Activated gamma-delta T cell (primary cell): ENCODE measurements around the gene EIPR1.
A peak's percentile ranks its signal among the peaks of the same experiment; 100 is the strongest.
"Not testable (repeated sequence)": the region's sequence is repeated elsewhere in the genome, so short reads cannot be mapped to it uniquely, and the experiment has no call there.

Experiments used
- DNase-seq: peaks from one replicate; lab custom pipeline; 2025; lab: John Stamatoyannopoulos, UW

The EIPR1 gene

GRCh38 chr2:3403587-3404334 is 26.1 kb upstream of the EIPR1 start:
- DNase-seq: no peak

DNA sequence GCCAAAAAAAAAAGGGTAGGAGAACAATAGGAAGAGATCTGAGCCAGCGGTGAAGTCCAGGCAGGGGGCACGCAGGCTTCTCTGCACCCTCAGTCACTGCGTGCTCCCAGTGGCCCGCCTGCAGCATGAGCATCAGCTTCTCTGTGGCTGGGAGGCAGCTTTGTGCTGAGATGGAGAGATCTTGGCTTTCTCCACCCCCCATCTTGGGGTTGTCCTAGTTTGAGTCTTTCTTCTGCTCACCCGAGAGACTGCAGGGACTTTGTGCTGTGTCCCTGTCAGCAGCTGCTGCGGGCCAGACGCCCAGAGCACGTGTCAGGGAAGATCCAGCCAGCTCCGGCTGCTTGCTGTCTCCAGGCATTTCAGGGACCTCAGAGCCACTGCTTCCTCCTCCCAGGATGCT is 22.2 kb upstream of the EIPR1 start:
- no peak for DNase-seq

DNA sequence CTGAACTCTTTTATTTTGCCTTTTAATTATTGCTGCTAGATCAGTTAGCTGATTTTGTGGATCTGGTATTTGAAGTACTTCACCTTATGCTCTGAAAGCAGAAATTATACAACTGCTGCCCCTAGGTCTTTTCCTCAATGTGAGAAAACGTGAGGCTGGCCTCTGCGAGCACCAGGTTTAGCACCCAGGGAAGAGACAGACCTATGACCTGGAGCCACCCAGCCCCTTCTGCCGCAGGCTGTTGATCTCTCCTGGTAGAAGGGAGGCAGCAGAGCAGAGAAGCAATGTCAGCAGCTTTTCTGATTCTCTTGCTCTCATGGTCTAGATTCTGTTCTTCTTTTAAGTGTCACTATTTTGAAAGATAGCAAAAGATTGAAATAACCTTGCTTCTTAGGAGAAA is 21.8 kb upstream of the EIPR1 start:
- no peak for DNase-seq

DNA sequence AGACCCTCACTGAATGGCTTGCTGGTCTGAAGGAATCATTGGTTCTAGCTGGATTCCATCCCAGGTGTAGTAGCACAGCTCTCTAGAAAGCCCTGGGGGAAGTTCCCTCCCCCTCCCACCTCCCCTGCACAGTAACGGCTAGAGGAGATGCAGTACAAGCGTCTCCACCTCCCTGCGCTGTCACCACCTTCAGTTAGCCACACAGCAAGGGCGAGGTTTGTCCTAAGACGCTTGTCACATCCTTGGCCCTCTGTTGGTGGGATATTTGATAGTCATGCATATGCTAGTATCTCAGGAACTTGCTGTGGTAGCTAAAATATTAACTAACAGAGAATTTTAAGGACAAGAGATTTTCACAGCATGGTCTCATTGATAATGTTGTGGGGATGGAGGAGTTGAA is 21.2 kb upstream of the EIPR1 start:
- no peak for DNase-seq

GRCh38 chr2:3396920-3397559 is 19.4 kb upstream of the EIPR1 start:
- no peak for DNase-seq

- no peak for DNase-seq
These were observed 14.6 kb upstream of the EIPR1 start for GRCh38 chr2:3392216-3392615.

GRCh38 chr2:3390041-3390440 is 12.4 kb upstream of the EIPR1 start:
- DNase-seq: no peak

DNA sequence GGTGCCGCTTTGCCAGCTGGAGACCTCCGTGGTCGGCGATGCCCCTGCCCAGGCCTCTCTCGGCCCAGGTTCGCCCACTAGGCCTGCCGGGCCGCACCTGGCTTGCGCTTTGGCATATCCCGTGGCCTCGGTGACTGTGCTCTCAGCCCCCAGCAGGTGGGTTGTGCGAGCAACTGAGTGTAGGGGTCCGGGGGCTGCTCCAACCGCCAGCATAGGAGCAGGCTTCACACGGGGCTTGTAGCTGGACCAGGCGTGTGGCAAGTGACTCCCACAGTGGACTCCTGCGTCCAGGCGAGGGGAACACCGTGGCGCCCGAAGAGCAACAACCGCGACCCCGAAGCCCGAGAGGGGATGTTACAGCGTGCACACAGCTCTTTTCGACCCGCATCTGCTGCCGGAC is 11.6 kb upstream of the EIPR1 start:
- no peak for DNase-seq

- no peak for DNase-seq
These were observed 10.8 kb upstream of the EIPR1 start for GRCh38 chr2:3388412-3388738.

DNA sequence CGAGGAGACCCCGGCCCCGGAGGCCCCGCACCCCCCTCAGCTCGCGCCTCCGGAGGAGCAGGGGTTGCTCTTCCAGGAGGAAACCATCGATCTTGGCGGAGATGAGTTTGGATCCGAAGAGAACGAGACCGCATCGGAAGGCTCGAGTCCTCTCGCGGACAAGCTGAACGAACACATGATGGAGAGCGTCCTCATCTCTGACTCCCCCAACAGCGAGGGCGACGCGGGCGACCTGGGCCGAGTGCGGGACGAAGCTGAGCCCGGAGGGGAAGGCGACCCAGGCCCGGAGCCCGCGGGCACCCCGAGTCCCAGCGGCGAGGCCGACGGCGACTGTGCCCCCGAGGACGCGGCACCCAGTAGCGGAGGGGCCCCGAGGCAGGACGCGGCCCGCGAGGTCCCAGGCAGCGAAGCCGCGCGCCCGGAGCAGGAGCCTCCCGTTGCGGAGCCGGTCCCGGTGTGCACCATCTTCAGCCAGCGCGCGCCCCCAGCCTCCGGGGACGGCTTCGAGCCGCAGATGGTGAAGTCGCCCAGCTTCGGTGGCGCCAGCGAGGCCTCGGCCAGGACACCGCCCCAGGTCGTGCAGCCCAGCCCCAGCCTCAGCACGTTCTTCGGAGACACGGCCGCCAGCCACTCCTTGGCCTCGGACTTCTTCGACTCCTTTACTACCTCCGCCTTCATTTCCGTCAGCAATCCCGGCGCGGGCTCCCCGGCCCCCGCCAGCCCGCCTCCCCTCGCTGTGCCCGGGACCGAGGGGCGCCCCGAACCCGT is 10.2 kb upstream of the EIPR1 start:
- no peak for DNase-seq

DNA sequence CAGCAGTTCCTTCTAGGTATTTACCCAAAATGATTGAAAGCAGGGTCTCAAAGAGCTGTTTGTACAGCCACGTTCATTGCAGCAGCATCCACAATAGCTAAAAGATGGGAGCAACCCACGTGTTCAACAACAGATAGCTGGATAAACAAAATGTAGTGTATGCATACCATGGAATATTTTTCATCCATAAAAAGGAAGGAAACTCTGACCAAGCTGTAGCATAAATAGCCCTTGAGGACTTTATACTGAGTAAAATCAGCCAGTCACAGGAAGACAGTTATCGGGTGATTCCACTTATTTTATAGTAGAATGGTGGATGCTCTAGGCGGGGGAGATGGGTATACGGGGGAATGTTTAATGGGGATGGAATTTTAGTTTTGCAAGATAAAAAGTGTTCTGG is 9.4 kb upstream of the EIPR1 start:
- no peak for DNase-seq

DNA sequence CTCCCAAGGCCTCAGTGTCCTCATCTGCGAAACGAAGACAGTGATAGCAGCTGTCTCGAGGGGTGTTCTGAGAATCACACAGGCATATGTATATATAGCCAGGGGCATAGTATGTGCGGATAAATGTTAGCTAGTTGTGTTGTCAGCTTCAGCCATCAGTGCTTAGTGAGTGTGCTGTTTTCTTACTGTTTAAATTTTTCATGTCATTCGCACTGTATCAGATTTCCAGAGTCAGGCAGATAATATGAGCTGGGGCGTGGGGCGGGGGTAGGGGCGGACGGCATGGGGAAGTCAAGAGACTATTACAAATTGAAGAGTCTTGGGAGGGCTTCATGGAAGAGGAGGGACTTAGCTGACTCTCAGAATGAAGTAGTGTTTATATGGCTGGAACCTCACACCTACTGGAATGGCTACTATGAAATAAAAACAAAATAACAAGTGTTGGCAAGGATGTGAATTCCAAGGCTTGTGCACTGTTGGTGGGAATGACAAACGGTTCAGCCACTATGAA is 8.9 kb upstream of the EIPR1 start:
- no peak for DNase-seq

DNA sequence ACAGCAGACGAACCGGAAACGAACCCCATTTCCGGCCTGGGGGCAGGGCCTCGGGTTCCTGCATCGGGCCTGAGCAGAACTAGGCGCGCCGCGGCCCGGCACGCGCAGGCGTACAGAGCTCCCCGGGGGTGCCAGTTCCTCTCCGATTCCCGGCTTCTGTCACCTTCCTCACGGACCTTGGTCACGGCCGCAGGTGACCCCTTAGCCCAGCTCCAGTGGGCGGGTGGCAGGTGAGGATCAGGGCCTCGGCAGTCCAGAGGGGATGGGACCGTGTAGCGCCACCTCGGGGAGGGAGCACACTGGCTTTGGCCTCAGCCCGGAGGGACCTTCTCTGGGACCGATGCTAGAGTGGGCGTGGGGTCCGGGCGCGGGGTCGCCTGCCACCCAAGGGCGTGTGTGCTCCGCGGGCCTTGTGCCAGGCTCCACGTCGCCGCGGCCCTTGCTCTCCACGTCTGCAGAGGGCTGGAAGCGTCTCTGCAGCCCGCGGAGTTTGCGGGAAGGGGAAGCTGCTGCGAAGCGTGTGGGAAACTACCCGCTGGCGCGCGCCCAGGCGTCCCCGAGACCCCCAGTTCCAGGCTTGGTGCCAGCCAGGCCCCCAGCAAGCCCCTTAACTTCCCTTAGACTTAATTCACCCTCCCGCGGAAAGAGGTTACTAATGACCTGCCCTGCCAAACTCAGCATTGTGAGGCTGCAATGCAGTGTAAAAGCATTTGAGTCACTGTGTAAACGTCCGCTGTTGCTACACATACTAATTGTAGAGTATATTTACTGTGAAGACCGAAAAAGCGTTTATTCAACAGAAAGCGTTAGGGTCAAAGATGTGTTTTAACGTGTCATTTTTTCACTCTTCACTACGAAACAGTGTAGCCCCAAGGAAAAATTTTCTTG is 2.3 kb upstream of the EIPR1 start, which contains the start of gene TRAPPC12:
TRAPPC12 (plus strand) TSS at position 48 of the 888 bp plus-strand sequence. CDS start 7,930 bp downstream, outside the sequence.
- peak; percentile 81 for DNase-seq

DNA sequence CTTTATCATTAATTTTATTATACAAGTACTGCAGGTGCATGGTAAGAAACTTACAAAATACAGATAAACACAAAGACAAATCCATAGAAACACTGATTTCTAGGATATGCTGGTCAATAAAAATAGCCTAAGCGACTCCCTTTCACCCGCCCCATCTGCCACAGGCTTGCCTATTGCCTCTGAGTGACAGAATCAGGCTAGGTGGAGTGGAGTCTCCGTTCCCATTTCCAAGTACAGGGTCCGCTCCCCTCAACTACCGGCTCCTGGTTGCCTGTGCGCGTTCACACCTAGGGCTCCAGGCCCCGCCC is 1.7 kb upstream of the EIPR1 start:
- no peak for DNase-seq

DNA sequence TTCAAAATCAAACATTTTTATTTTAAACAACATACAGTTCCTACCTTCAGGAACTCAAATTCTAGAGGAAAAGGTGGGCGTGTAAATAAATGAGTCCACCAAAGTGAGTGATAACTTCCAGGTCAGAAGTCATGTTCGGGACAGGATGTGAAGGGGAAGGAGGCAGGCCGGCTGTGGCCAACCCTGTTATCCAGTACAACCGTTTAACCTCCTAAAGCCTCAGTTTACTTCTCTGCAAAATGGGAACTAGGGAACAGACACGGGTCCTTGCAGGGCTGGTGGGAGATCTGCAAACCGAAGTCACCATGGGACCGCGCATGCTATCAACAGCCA is 373 bp downstream of the EIPR1 start:
- no peak for DNase-seq

DNA sequence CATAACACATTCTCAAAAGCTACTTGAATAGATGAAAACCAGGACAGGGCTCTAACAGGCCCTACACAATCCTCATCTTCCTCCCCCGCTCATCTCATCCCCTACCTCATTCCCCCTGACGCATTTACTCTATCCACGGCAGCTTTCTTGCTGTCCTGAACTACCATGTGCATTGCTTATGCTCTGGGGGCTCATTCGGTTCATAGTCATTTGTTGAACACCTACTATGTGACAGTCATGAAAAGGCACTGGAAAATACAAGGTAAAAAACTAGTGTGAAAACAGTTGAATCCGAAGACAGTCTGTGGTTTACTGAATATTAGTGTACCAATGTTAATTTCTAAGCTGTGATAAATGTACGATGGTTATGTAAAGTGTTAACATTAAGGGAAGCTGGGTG is 797 bp downstream of the EIPR1 start:
- no peak for DNase-seq

DNA sequence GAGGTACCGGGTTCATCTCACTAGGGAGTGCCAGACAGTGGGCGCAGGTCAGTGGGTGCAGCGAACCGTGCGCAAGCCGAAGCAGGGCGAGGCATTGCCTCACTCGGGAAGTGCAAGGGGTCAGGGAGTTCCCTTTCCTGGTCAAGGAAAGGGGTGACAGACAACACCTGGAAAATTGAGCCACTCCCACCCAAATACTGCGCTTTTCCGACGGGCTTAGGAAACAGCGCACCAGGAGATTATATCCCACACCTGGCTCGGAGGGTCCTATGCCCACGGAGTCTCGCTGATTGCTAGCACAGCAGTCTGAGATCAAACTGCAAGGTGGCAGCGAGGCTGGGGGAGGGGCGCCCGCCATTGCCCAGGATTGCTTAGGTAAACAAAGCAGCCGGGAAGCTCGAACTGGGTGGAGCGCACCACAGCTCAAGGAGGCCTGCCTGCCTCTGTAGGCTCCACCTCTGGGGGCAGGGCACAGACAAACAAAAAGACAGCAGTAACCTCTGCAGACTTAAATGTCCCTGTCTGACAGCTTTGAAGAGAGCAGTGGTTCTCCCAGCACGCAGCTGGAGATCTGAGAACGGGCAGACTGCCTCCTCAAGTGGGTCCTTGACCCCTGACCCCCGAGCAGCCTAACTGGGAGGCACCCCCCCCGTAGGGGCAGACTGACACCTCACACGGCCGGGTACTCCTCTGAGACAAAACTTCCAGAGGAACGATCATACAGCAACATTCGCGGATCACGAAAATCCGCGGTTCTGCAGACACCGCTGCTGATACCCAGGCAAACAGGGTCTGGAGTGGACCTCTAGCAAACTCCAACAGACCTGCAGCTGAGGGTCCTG is 8.1 kb downstream of the EIPR1 start:
- DNase-seq: not testable (repeated sequence)

GRCh38 chr2:3368261-3368722 is 9.3 kb downstream of the EIPR1 start:
- DNase-seq: no peak

DNA sequence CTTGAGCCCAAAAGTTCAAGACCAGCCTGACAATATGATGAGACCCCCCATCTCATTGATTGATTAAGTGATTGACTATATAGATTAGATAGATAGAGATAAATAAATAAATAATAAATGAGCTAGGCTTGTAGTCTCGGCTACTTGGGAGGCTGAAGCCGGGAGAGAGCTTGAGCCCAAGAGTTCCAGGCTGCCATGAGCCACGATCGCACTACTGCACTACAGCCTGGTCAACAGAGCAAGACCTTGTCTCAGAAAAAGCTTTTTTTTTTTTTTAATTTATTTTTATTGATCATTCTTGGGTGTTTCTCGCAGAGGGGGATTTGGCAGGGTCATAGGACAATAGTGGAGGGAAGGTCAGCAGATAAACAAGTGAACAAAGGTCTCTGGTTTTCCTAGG is 12.4 kb downstream of the EIPR1 start:
- DNase-seq: no peak

- no peak for DNase-seq
These were observed 15.9 kb downstream of the EIPR1 start for GRCh38 chr2:3361518-3362389.
